Gastrocnemius medialis (tissue), 4 donors: Measurements from ENCODE around the gene DERL3. TPM values are rescaled to one million over a fixed set of nuclear protein-coding genes. Genes with fewer than 3 reads are reported as not detected.

ENCODE experiments used
- ATAC-seq, 2 donors: fragments of 150-250 bp; one replicate each; pipeline ENCODE4 v1.9.1; 2016
- DNase-seq, 2 donors: peaks; one replicate each; pipeline ENCODE4 v3.0.0-alpha.2; 2019
- H3K27ac ChIP-seq, 4 donors: fragments of 200-600 bp; sonication (generic); 1 replicate in 1 of 4; 2 replicates in 3 of 4; pipeline ENCODE4 v1.5.1; 2016 to 2018; ENCODE audit warnings: mild to moderate bottlenecking in 2 of 4, moderate library complexity in 1 of 4
- H3K27me3 ChIP-seq, 3 donors: fragments of 200-600 bp; sonication (generic) in 2 of 3; 1 replicate in 1 of 3; 2 replicates in 2 of 3; pipeline versions ENCODE4 v1.5.1 to v1.6.0; 2016 to 2019; ENCODE audit warnings: mild to moderate bottlenecking in 1 of 3, moderate library complexity in 1 of 3
- H3K36me3 ChIP-seq, 2 donors: fragments of 200-600 bp; sonication (generic) in 1 of 2; one replicate each; pipeline ENCODE4 v1.5.1; 2017 to 2018
- H3K4me1 ChIP-seq, 2 donors: fragments of 200-600 bp; sonication (generic) in 1 of 2; one replicate each; pipeline ENCODE4 v1.5.1; 2016 to 2017; ENCODE audit warnings: mild to moderate bottlenecking in 2 of 2
- H3K4me3 ChIP-seq, 4 donors: fragments of 200-600 bp; sonication (generic) in 3 of 4; 1 replicate in 1 of 4; 2 replicates in 3 of 4; pipeline ENCODE4 v1.5.1; 2016 to 2019; ENCODE audit warnings: mild to moderate bottlenecking in 2 of 4
- H3K9me3 ChIP-seq, 3 donors: fragments of 200-600 bp; sonication (generic) in 2 of 3; 1 replicate in 1 of 3; 2 replicates in 2 of 3; pipeline ENCODE4 v1.5.1; 2016 to 2019
- CTCF ChIP-seq, 5 experiments: fragments of 450-650 bp in 3 of 5; fragments of 200-600 bp in 2 of 5; sonication (generic) in 2 of 5; IDR thresholded peaks in 4 of 5; conservative IDR thresholded peaks in 1 of 5; 1 replicate in 4 of 5; 2 replicates in 1 of 5; pipeline ENCODE4 v1.5.1; 2016 to 2019; ENCODE audit warnings: antibody characterized with exemption in 5 of 5, mild to moderate bottlenecking in 3 of 5, moderate library complexity in 3 of 5
- POLR2A ChIP-seq, 2 donors: fragments of 450-650 bp; IDR thresholded peaks; one replicate each; pipeline ENCODE4 v1.6.1; 2017; ENCODE audit warnings: antibody characterized with exemption in 2 of 2, mild to moderate bottlenecking in 2 of 2, moderate library complexity in 2 of 2
- in situ Hi-C, 4 donors: fragments of 200-750 bp; cut with MboI; loops; one replicate each; pipeline versions ENCODE4 v1.15.0 to v1.8.0; 2017; ENCODE audit warnings: low sequenced_read_pairs in 4 of 4
- intact Hi-C: fragments of 100-400 bp; cut with DNase I; formaldehyde crosslinking; loops from one replicate; pipeline ENCODE4 v1.15.1; 2023; ENCODE audit warnings: low total_unique reads
- total RNA-seq, 4 donors: library from RNA; depleted of rRNA; stranded (reverse); fragments of >200 nt; gene quantifications; one replicate each; pipeline versions ENCODE4 v1.1.0 to v1.2.3, GENCODE V29; 2016

Gene DERL3
- total RNA-seq, 4 donors from 2014 or later, result 0.72 to 1.5 (median 1.3) TPM

- no peak for ATAC-seq
- peaks cover 72 to 79% of the 10 kb centered on the region in 2 donors for H3K4me1 ChIP-seq
- no peaks in the 10 kb centered on the region for H3K9me3 ChIP-seq
- H3K27ac ChIP-seq, result peak overlapping the region; percentile 91 to 98 (median 96)
- H3K36me3 ChIP-seq, result no peaks in the 10 kb centered on the region
- no peak overlapping the region for H3K4me3 ChIP-seq
- no peak for DNase-seq
- no peak for TF ChIP-seq CTCF (IDR thresholded peaks at IDR 0.05 in 4 of 5, conservative IDR thresholded peaks at IDR 0.05 in 1 of 5)
- TF ChIP-seq POLR2A (IDR thresholded peaks at IDR 0.05), result no peak
- in situ Hi-C loops, result no loop called here
- intact Hi-C loops, result no loop called here
- H3K27me3 ChIP-seq, result no peaks in the 10 kb centered on the region
Measured at GRCh38 chr22:23834406-23834792, 4.4 kb downstream of the DERL3 start.

GRCh38 chr22:23833911-23834317 lies 4.9 kb downstream of the DERL3 start:
- intact Hi-C loops (no loop called here), in situ Hi-C loops (no loop called here)
- no peak for ATAC-seq
- no peaks in the 10 kb centered on the region for H3K9me3 ChIP-seq
- TF ChIP-seq POLR2A (IDR thresholded peaks at IDR 0.05) (no peak), CTCF (IDR thresholded peaks at IDR 0.05 in 4 of 5, conservative IDR thresholded peaks at IDR 0.05 in 1 of 5) (no peak)
- H3K27me3 ChIP-seq, result no peaks in the 10 kb centered on the region
- DNase-seq, result no peak
- no peak overlapping the region for H3K4me3 ChIP-seq
- H3K27ac ChIP-seq, result peak overlapping the region; percentile 91 to 98 (median 96)
- H3K36me3 ChIP-seq, result no peaks in the 10 kb centered on the region
- peaks cover 73 to 81% of the 10 kb centered on the region in 2 donors for H3K4me1 ChIP-seq

- Histone ChIP-seq H3K27me3 (no peaks in the 10 kb centered on the region), H3K9me3 (no peaks in the 10 kb centered on the region), H3K4me1 (peaks cover 68 to 77% of the 10 kb centered on the region in 2 donors), H3K36me3 (no peaks in the 10 kb centered on the region), H3K27ac (peak overlapping the region; percentile 91 to 98 (median 96)), H3K4me3 (no peak overlapping the region)
- in situ Hi-C loops (no loop called here), intact Hi-C loops (no loop called here)
- ATAC-seq (no peak), DNase-seq (no peak)
- TF ChIP-seq POLR2A (IDR thresholded peaks at IDR 0.05), result no peak
- TF ChIP-seq CTCF (IDR thresholded peaks at IDR 0.05 in 4 of 5, conservative IDR thresholded peaks at IDR 0.05 in 1 of 5), result no peak
Measured at GRCh38 chr22:23833017-23833751, 5.6 kb downstream of the DERL3 start.

- in situ Hi-C loops, result no loop called here
- ATAC-seq, result no peak
- peaks cover 65 to 74% of the 10 kb centered on the region in 2 donors for H3K4me1 ChIP-seq
- H3K27me3 ChIP-seq, result no peaks in the 10 kb centered on the region
- no peaks in the 10 kb centered on the region for H3K9me3 ChIP-seq
- H3K27ac ChIP-seq, result peak overlapping the region; percentile 93 to 98 (median 96)
- no peak overlapping the region for H3K4me3 ChIP-seq
- TF ChIP-seq POLR2A (IDR thresholded peaks at IDR 0.05) (no peak), CTCF (IDR thresholded peaks at IDR 0.05 in 4 of 5, conservative IDR thresholded peaks at IDR 0.05 in 1 of 5) (no peak)
- DNase-seq, result no peak
- intact Hi-C loops, result no loop called here
- peaks cover 0 to 4% of the 10 kb centered on the region in 2 donors for H3K36me3 ChIP-seq
Measured at GRCh38 chr22:23832226-23833016, 6.4 kb downstream of the DERL3 start.
